ENCODE data around the gene NR6A1. TPM values are rescaled to one million over a fixed set of nuclear protein-coding genes. Genes with fewer than 3 reads are reported as not detected.

Gene NR6A1
- total RNA-seq, 1 experiment from 2014 or later: 99.3 TPM

DNA sequence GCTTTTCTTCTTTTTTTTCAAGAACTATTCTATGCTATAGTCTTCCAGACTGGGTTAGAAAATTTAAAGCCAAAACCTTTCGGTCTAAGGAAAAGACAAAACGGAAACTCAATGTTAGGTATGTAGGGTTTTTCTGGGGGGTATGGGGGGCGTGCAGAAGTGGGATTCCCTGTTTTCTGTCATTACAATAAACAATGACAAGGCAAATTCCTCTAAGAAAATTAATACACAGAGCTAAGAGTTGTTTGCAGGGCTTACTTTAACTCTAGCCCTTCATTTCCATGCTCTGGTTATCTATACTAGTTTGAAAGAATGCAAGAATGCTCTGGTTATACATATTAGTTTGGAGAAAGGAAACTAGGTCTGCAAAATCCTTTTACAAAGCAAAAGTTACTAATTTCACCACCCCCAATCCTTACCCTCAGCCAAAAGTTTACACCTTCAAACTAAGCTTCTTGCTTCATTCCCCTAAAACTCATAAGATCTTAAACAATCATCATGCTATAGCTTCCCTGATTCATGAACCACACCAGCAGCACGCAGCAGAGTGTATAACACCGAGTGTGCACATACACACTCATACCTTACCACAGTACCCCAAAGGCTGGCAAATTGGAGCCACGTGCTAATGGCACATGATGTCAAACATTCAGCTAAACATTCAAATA, 174.8 kb downstream of the NR6A1 start:
- WGBS (ENCODE audit: extremely low coverage, insufficient read length, low lambda C conversion rate): no CpG with 5 or more reads among the region's 6 CpGs
- Histone ChIP-seq H3K4me2 (ENCODE audit: insufficient read depth, insufficient read length, low read length) (no peak overlapping the region), H3K4me1 (ENCODE audit: insufficient read depth, low read length) (peaks cover 18% of the 10 kb centered on the region)

More for the DNA sequence above, 174.8 kb downstream of the NR6A1 start:
- Histone ChIP-seq H4K91ac (ENCODE audit: insufficient read length, low read depth, low read length) (peak overlapping the region; percentile 28), H2BK120ac (ENCODE audit: low read depth, low read length, poor library complexity, severe bottlenecking) (no peak overlapping the region), H4K20me1 (ENCODE audit: control insufficient read depth, insufficient read depth, insufficient read length) (no peaks in the 10 kb centered on the region), H2BK5ac (ENCODE audit: insufficient read length, low read length) (no peak overlapping the region), H3K23ac (ENCODE audit: insufficient read length, low read depth, low read length) (no peak overlapping the region), H3K56ac (ENCODE audit: insufficient read length, low read depth, low read length) (no peak overlapping the region), H3K4ac (ENCODE audit: low read depth, low read length) (no peak overlapping the region), H2AK5ac (ENCODE audit: insufficient read length, low read length) (no peak overlapping the region), H3K27me3 (ENCODE audit: insufficient read depth, low read length) (no peaks in the 10 kb centered on the region), H3K23me2 (ENCODE audit: insufficient read length, low read depth, low read length, poor library complexity, severe bottlenecking) (peaks cover 2% of the 10 kb centered on the region), H3K9ac (ENCODE audit: extremely low read depth, insufficient read length, low read length) (no peak overlapping the region), H3T11ph (ENCODE audit: low read length) (no peak overlapping the region), H4K8ac (replicated peaks; ENCODE audit: insufficient read length, low read depth, low read length) (no peak overlapping the region), H4K5ac (ENCODE audit: insufficient read length, low read depth, low read length) (no peak overlapping the region), H2BK15ac (ENCODE audit: low read depth, low read length) (no peak overlapping the region), H2BK12ac (ENCODE audit: insufficient read length, low read depth, low read length) (no peak overlapping the region), H3K14ac (ENCODE audit: insufficient read depth, low read length) (no peak overlapping the region), H2AFZ (ENCODE audit: low read length) (no peak overlapping the region), H3K18ac (ENCODE audit: insufficient read length, low read depth, low read length) (no peak overlapping the region), H3K79me1 (ENCODE audit: insufficient read depth, low read depth, low read length, poor library complexity, severe bottlenecking) (peaks cover under 1% of the 10 kb centered on the region), H3K27ac (ENCODE audit: insufficient read length, low read depth, low read length) (peak overlapping the region; percentile 17), H3K79me2 (ENCODE audit: insufficient read depth, low read length) (no peaks in the 10 kb centered on the region; the same call in 1 of the 2 replicates), H3K9me3 (ENCODE audit: control insufficient read depth, low read depth, low read length) (no peaks in the 10 kb centered on the region), H2BK20ac (ENCODE audit: low read depth, low read length, poor library complexity, severe bottlenecking) (no peak overlapping the region)
- TF ChIP-seq, protein P1, sequence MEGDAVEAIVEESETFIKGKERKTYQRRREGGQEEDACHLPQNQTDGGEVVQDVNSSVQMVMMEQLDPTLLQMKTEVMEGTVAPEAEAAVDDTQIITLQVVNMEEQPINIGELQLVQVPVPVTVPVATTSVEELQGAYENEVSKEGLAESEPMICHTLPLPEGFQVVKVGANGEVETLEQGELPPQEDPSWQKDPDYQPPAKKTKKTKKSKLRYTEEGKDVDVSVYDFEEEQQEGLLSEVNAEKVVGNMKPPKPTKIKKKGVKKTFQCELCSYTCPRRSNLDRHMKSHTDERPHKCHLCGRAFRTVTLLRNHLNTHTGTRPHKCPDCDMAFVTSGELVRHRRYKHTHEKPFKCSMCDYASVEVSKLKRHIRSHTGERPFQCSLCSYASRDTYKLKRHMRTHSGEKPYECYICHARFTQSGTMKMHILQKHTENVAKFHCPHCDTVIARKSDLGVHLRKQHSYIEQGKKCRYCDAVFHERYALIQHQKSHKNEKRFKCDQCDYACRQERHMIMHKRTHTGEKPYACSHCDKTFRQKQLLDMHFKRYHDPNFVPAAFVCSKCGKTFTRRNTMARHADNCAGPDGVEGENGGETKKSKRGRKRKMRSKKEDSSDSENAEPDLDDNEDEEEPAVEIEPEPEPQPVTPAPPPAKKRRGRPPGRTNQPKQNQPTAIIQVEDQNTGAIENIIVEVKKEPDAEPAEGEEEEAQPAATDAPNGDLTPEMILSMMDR (conservative IDR thresholded peaks at IDR 0.05): no peak
- Mint-ChIP-seq H3K36me3 (ENCODE audit: insufficient read depth in 1 of 3, low read depth in 3 of 3) (peaks cover 4 to 10% (median 7%) of the 10 kb centered on the region in 3 experiments; a peak in 6 of 7 replicates), H3K4me1 (peaks cover 68 to 77% of the 10 kb centered on the region in 2 experiments), H3K27ac (peak overlapping the region; percentile 13 to 99 (median 76); a peak in 6 of 7 replicates), H3K4me3 (peak overlapping the region in 1 of 2 experiments; percentile 20; a peak in 1 of 5 replicates), H3K9me3 (peaks cover 0 to 3% of the 10 kb centered on the region in 2 experiments; a peak in 1 of 5 replicates), H3K27me3 (ENCODE audit: low read depth) (no peaks in the 10 kb centered on the region)
- no peak for DNase-seq

All from H9 (cell line).